Measurements from ENCODE around the gene PTPRG.

The PTPRG gene

DNA sequence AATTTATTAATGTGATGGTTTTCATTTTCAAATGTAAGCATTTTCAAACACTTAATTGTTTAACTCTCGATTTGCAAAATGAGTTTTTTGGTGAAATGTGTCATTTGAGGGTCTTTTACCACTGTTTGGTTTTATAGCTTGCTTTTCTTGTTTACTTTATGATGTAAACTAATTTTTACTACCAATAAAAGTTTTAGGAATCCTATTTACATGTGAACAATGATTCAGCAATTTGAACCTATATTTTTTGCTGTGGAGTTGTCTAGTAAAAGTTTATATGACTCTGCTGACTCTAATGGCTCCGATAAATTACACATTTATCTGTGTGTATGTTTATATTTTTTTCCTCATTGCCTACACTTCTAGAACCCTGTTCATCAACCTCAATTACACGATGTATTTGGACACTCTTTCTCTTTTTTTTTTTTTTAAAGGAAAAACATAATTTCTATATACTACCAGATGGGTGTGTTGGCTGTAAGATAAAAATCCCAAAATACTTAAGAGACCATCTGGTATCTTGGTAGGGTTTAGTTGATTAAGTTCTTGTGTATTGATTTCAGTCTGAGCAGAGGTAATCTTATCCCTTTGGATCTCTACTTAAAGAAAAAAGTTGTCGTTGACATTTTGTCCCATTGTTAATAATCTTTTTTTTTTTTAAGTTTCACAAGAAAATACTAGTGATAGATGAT, 89.5 kb downstream of the PTPRG start:
- DNase-seq (ENCODE audit: low read depth in 3 of 3): no peak

DNA sequence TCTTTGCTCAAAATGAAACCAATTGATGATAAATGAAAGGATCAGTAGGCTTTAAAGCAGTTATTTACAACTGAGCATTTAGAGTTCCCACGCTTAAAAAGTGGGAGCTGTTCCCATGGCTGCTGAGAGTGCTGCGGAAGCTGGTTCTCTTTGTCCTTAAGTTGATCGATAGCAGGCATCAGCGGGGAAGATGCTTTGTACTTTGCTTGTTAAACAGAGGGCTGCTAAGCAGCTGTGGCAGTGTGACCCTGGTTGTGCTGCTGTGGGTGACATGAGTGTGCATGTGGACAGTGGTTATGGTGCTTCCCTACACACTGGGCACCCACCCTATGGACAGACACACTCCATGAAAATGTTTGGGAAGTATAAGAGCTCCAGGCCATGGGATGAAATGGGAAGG, 96.3 kb downstream of the PTPRG start:
- no peak for DNase-seq (ENCODE audit: low read depth in 3 of 3)

DNA sequence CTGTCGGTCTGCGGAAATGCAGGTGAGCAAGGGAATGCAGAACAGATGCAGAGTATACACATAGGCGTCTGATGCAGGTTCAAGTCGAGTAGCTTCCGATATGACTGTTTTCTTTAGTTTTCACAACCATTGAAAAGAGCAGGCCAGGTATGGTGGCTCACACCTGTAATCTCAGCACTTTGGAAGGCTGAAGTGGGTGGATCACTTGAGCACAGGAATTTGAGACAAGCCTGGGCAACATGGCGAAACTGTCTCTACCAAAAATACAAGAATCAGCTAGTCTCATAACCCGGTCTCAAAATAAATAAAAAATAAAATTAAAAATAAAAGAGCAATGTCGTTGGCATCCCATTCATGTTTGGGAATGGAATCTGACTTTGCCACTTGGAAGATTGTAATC, 101.5 kb downstream of the PTPRG start:
- no peak for DNase-seq (ENCODE audit: low read depth in 3 of 3)

DNA sequence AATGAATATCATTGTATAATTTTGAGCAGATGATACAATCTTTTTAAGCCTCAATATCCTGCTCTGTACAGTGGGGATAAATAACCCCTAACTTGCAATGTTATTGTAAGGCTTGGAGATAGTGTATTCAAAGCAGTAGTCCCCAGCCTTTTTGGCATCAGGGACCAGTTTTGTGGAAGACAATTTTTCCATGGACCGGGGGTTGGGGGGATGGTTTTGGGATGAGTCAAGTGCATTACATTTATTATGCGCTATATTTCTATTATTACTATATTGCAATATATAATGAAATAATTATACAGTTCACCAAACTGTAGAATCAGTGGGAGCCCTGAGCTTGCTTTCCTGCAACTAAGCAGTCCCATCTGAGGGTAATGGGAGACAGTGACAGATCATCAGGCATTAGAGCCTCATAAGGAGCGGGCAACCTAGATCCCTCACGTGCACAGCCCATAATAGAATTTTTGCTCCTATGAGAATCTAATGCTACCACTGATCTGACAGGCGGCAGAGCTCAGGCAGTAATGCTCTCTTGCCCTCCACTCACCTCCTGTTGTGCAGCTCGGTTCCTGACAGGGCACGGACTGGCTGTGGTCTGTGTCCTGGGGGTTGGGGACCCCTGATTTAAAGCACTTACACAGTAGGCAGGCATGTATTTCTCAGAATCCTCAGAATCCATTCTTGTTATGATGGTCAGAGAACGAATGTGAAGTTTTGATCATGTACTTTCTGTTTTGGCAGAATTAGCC, 102.2 kb downstream of the PTPRG start:
- DNase-seq (ENCODE audit: low read depth in 3 of 3): no peak

- no peak for DNase-seq (ENCODE audit: low read depth in 3 of 3)
Observed at GRCh38 chr3:61664105-61664482, 102.7 kb downstream of the PTPRG start.

- DNase-seq (ENCODE audit: low read depth in 3 of 3): no peak
Observed at GRCh38 chr3:61665121-61665520, 103.8 kb downstream of the PTPRG start.

GRCh38 chr3:61665987-61666386, 104.6 kb downstream of the PTPRG start:
- DNase-seq (ENCODE audit: low read depth in 3 of 3): no peak

DNA sequence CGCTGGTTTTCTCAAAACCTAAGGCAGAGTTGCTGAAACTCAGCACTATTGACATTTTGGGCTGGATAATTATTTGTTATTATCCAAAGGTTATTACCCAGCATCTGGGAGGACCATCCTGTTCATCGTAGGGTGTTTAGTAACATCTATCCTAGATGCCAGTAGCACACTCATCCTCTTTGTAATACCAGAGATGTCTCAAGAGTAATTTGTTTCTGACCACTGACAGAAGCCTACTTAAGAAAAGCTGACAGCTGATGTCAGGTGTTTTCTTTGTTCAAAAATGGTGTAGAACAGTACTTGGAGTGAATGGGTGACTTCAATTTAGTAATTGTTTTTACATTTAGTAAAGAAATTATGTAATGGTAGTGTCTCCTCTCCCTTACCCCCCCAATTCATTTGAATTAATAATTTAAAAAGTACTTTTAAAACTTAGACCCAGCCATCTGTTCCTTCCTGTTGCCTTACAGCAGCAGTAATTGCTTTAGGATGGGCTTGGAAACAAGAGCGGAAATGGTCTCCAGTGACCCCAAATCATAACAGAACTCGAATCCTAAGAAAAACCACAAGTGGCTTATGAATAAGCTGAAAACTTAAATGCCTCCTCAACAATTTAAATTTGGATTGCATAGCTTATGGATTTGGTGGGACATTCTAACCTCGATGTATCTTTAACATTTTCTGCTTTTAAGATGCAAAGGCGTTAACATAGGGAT, 105.4 kb downstream of the PTPRG start:
- no peak for DNase-seq (ENCODE audit: low read depth in 3 of 3)

- no peak for DNase-seq (ENCODE audit: low read depth in 3 of 3)
Observed at GRCh38 chr3:61667383-61667782, 106.0 kb downstream of the PTPRG start.

GRCh38 chr3:61667814-61668213, 106.4 kb downstream of the PTPRG start:
- DNase-seq (ENCODE audit: low read depth in 3 of 3): no peak

- no peak for DNase-seq (ENCODE audit: low read depth in 3 of 3)
Observed at GRCh38 chr3:61668317-61668864, 107.0 kb downstream of the PTPRG start.

DNA sequence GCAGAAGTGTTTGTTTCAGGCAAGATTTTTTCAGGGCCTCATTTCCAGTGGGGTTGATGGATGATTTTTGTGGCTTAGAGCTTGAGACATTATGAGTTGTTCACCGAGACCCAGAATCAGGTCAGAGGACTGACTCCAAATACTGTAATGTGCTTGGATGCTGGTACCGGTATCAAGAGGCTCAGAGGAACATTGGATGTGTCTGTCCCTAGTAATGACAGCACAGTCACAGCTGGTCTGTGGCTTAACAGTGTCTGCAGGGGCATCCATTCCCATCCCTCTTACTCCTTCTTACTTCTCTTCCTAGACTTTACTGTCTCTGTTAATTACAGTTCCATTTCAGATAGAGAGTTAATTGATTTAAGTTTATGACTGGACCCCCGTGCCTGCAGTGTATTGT, 107.8 kb downstream of the PTPRG start:
- no peak for DNase-seq (ENCODE audit: low read depth in 3 of 3)

DNA sequence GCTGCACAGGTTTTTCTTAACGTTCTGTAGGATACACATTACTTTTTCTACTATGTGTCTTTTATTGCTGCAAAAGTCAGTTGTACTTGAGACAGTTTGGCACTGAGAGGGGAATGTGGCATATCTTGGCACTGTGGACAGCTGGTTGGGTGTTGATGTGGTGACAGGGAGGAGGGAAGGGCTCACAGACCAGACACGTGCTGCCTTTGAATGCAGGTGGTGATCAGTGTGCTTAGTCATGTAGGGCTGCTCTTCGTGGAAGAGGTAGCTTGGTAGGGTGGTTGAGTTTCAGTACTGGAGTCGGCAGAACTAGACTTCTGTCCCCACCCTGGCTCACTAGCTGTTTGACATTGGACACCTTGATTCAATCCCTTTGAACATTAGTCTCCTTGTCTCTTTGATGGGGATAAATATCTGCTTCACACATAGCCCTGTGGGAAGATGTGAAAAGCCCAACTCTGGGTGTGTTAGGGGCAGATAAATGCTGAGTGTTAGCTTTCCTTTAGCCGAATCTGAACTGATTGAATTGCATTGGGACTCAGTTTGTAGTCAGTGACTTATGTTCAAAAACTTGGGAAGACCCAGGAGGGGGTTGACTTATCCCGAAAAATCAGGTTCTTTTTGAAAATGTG, 108.4 kb downstream of the PTPRG start:
- DNase-seq (ENCODE audit: low read depth in 3 of 3): no peak

GRCh38 chr3:61673651-61674050, 112.3 kb downstream of the PTPRG start:
- no peak for DNase-seq (ENCODE audit: low read depth in 3 of 3)

DNA sequence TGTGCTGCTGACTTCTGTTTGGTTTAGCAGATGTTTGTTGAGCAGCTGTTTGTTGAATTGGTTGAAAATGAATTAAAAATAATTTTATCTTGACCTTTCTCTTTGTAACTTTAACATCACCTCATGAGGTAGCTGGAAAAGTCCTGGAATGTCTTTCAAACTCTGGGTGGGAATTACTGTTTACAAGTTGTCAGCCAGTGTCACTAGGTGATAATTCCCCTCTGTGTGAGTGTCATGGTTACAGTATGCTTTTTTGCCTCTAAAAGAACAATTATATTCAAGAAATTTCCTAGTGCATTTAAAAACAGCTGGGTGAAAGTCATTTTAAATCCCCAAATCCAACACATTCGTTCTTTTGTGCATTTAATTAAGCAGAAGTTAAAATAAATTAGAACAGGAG, 113.2 kb downstream of the PTPRG start:
- no peak for DNase-seq (ENCODE audit: low read depth in 3 of 3)

- DNase-seq (ENCODE audit: low read depth in 3 of 3): no peak
Observed at GRCh38 chr3:61679026-61679425, 117.7 kb downstream of the PTPRG start.

DNA sequence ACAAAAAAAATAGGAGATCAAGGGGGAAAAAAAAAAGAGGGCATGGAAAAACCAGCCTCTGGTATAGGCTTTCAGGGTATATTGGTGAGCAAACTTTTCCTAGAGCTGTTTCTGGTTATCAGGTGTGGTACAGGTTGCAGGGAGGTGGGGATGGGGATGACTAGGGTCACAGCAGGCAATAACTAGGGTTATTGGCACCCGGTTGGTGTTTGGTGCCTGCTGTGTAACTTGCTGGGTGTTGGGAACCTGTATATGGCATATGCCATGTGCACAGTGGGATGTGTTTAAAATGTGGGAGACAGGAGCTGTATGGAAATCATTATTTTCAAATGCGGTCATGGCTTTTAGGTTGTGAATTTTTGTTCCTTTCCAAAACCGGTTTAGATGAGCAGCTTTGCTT, 119.2 kb downstream of the PTPRG start:
- DNase-seq (ENCODE audit: low read depth in 3 of 3): no peak

GRCh38 chr3:61681636-61682035, 120.3 kb downstream of the PTPRG start:
- DNase-seq (ENCODE audit: low read depth in 3 of 3): no peak

- no peak for DNase-seq (ENCODE audit: low read depth in 3 of 3)
Observed at GRCh38 chr3:61682671-61683548, 121.5 kb downstream of the PTPRG start.

DNA sequence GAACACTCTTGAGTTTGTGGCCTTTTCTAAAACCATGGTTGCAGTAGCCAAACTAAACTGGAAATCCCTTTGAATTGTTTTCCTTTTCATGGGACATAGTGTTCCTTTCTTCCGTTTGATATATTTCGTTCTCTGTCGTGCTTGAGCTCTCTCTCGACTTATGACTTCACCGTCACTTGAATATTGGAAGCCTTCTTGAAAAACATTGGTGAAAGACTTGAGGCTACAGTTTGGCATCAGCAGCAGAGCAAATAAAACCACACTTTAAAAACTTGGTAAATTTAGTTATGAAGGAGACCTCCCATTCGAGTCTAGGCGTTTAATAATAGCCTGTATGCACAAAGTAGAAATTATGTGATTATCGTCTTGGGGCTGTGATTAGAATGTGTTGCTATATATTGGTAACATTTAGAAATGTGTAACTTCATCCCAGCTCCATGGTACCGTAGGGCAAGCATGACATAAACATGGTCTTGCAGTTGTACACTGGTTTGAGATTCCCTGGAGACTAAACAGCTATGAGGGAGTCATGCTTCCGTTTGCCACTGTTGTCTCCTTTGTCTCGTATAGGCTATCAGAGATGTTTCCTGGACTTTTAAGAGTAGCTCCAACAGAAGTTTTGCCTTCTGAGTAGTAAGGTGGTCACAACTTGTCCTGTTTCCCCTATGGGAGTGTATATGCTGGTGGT, 122.3 kb downstream of the PTPRG start:
- no peak for DNase-seq (ENCODE audit: low read depth in 3 of 3)

GRCh38 chr3:61684386-61684785, 123.0 kb downstream of the PTPRG start:
- DNase-seq (ENCODE audit: low read depth in 3 of 3): no peak
